Activated CD8-positive, alpha-beta memory T cell treated with anti-CD3 and anti-CD28 coated beads for 1 hour (primary cell): ENCODE results near the gene MIPOL1.
"Not testable (repeated sequence)": the region's sequence is repeated elsewhere in the genome, so short reads cannot be mapped to it uniquely, and the experiment has no call there.

Source experiments
- DNase-seq, 2 donors: peaks; one replicate each; pipeline ENCODE4 v3.0.0-alpha.2; 2020; ENCODE audit warnings: low read depth in 1 of 2; ENCODE audit errors: extremely low read depth in 1 of 2

Gene MIPOL1

GRCh38 chr14:37384870-37385596 is 187.3 kb downstream of the MIPOL1 start:
- DNase-seq = no peak

- DNase-seq = not testable (repeated sequence)
These were observed 199.6 kb downstream of the MIPOL1 start for GRCh38 chr14:37397157-37397940.

- no peak for DNase-seq
These were observed 200.1 kb downstream of the MIPOL1 start for GRCh38 chr14:37397941-37398215.

GRCh38 chr14:37399517-37399916 is 201.8 kb downstream of the MIPOL1 start:
- no peak for DNase-seq

- no peak for DNase-seq
These were observed 203.4 kb downstream of the MIPOL1 start for GRCh38 chr14:37401093-37401492.

GRCh38 chr14:37403626-37404025 is 205.9 kb downstream of the MIPOL1 start:
- no peak for DNase-seq

GRCh38 chr14:37406095-37406494 is 208.4 kb downstream of the MIPOL1 start:
- no peak for DNase-seq

- DNase-seq = no peak
These were observed 213.5 kb downstream of the MIPOL1 start for GRCh38 chr14:37411079-37411735.

GRCh38 chr14:37413050-37413449 is 215.3 kb downstream of the MIPOL1 start:
- DNase-seq = no peak

GRCh38 chr14:37413504-37414003 is 215.8 kb downstream of the MIPOL1 start:
- no peak for DNase-seq

GRCh38 chr14:37416264-37416663 is 218.5 kb downstream of the MIPOL1 start:
- no peak for DNase-seq

GRCh38 chr14:37417151-37417550 is 219.4 kb downstream of the MIPOL1 start:
- no peak for DNase-seq

GRCh38 chr14:37417833-37418232 is 220.1 kb downstream of the MIPOL1 start:
- no peak for DNase-seq

- no peak for DNase-seq
These were observed 222.9 kb downstream of the MIPOL1 start for GRCh38 chr14:37420622-37421021.

- no peak for DNase-seq
These were observed 224.6 kb downstream of the MIPOL1 start for GRCh38 chr14:37422319-37422718.

GRCh38 chr14:37422748-37423147 is 225.0 kb downstream of the MIPOL1 start:
- DNase-seq = no peak

GRCh38 chr14:37428954-37429353 is 231.2 kb downstream of the MIPOL1 start:
- DNase-seq = no peak

GRCh38 chr14:37429618-37430017 is 231.9 kb downstream of the MIPOL1 start:
- DNase-seq = no peak

GRCh38 chr14:37434867-37435266 is 237.1 kb downstream of the MIPOL1 start:
- DNase-seq = no peak

- DNase-seq = no peak
These were observed 238.8 kb downstream of the MIPOL1 start for GRCh38 chr14:37436519-37436918.

- no peak for DNase-seq
These were observed 239.8 kb downstream of the MIPOL1 start for GRCh38 chr14:37437490-37437889.

GRCh38 chr14:37438444-37438843 is 240.7 kb downstream of the MIPOL1 start:
- no peak for DNase-seq
